Right cardiac atrium (tissue), 5 donors: Measurements from ENCODE around the gene GATA1. TPM values are rescaled to one million over a fixed set of nuclear protein-coding genes. Genes with fewer than 3 reads are reported as not detected.
"Not testable (repeated sequence)": the region's sequence is repeated elsewhere in the genome, so short reads cannot be mapped to it uniquely, and the experiment has no call there.

Experiments used
- ATAC-seq, 2 donors: fragments of 200-7000 bp; cut with Tn5 transposase; one replicate each; pipeline versions ENCODE4 v1.8.0 to v1.9.1; 2020; ENCODE audit warnings: moderate library complexity in 2 of 2, mild to moderate bottlenecking in 1 of 2
- DNase-seq, 3 donors: peaks; one replicate each; pipeline ENCODE4 v3.0.0-alpha.2; 2020
- H3K27ac ChIP-seq: one replicate; pipeline ENCODE4 v1.5.1; 2013; ENCODE audit warnings: mild to moderate bottlenecking, low read length, control low read depth, moderate library complexity
- H3K27me3 ChIP-seq: one replicate; pipeline ENCODE4 v1.6.1; 2013; ENCODE audit not compliant: control insufficient read depth, insufficient read depth
- H3K4me1 ChIP-seq: one replicate; pipeline ENCODE4 v1.6.1; 2013; ENCODE audit warnings: low read length; ENCODE audit not compliant: control insufficient read depth, insufficient read depth
- H3K4me3 ChIP-seq: one replicate; pipeline ENCODE4 v1.5.1; 2013; ENCODE audit warnings: low read length, control low read depth
- H3K9me3 ChIP-seq: one replicate; pipeline ENCODE4 v1.6.1; 2013; ENCODE audit warnings: low read length; ENCODE audit not compliant: control insufficient read depth
- WGBS: extraction: QIAGEN DNeasy Blood & Tissue Kit; methylation state at CpG from one replicate; pipeline ENCODE4 v1.1.7; 2013; 5-methylcytosine and 5-hydroxymethylcytosine counted together
- intact Hi-C, 4 donors: fragments of 100-400 bp; cut with DNase I; formaldehyde crosslinking; loops; one replicate each; pipeline versions ENCODE4 v1.11.0 to v1.14.0; 2022 to 2023
- polyA plus RNA-seq: library from polyadenylated mRNA; stranded (reverse); fragments of 200-250 nt; gene quantifications from one replicate; pipeline ENCODE4 v1.2.3, GENCODE V29; 2013
- total RNA-seq, 4 donors: library from RNA; stranded (reverse); fragmentation: NEBNext Ultra II Directional; extraction: Animal tissue kit (Norgen Biotek cat#: 25700); gene quantifications; one replicate each; pipeline ENCODE4 v1.2.1, GENCODE V29; 2021
- donor health status: healthy with polysubstance abuse.
- donor health status: DM: no; HTN: yes; CAD: no.
- donor health status: DM: no; HTN: no; CAD: no.
- donor health status: DM: no; HTN: yes; CAD: no; lungs with severe emphysema.
- donor health status: DM: yes; HTN: yes; CAD: no.

Gene GATA1
- total and polyA plus RNA-seq, 5 donors: not detected

GRCh38 chrX:48815266-48815665, 28.9 kb downstream of the GATA1 start:
- DNase-seq: no peak
- Histone ChIP-seq H3K27me3 (no peaks in the 10 kb centered on the region), H3K4me3 (no peak overlapping the region), H3K4me1 (no peaks in the 10 kb centered on the region), H3K9me3 (no peaks in the 10 kb centered on the region), H3K27ac (no peak overlapping the region)
- WGBS: 89% methylated on average over 8 of the region's 8 CpGs
- intact Hi-C loops: no loop called here
- no peak for ATAC-seq

GRCh38 chrX:48816014-48816810, 29.8 kb downstream of the GATA1 start:
- WGBS: 95% methylated on average over 18 of the region's 18 CpGs
- Histone ChIP-seq H3K4me1 (no peaks in the 10 kb centered on the region), H3K9me3 (no peaks in the 10 kb centered on the region), H3K27me3 (no peaks in the 10 kb centered on the region), H3K4me3 (no peak overlapping the region), H3K27ac (no peak overlapping the region)
- no peak for DNase-seq
- intact Hi-C loops: no loop called here
- no peak for ATAC-seq

GRCh38 chrX:48818098-48818497, 31.7 kb downstream of the GATA1 start:
- WGBS: 95% methylated on average over 16 of the region's 16 CpGs
- intact Hi-C loops: no loop called here
- no peaks in the 10 kb centered on the region for H3K4me1 ChIP-seq
- H3K9me3 ChIP-seq: no peaks in the 10 kb centered on the region
- ATAC-seq: peak in 1 of 2 donors; percentile 11
- H3K4me3 ChIP-seq: no peak overlapping the region
- H3K27ac ChIP-seq: no peak overlapping the region
- H3K27me3 ChIP-seq: no peaks in the 10 kb centered on the region
- no peak for DNase-seq

- no peak overlapping the region for H3K4me3 ChIP-seq
- 96% methylated on average over 4 of the region's 4 CpGs for WGBS
- no peak for ATAC-seq
These were observed 32.5 kb downstream of the GATA1 start for GRCh38 chrX:48818866-48819265.

GRCh38 chrX:48819394-48819793, 33.0 kb downstream of the GATA1 start:
- H3K9me3 ChIP-seq, DNase-seq, H3K27me3 ChIP-seq, ATAC-seq, H3K4me1 ChIP-seq, intact Hi-C loops, H3K4me3 ChIP-seq, H3K27ac ChIP-seq: not testable (repeated sequence)
- 88% methylated on average over 9 of the region's 9 CpGs for WGBS

More at GRCh38 chrX:48818866-48819265, 32.5 kb downstream of the GATA1 start:
- no peaks in the 10 kb centered on the region for H3K9me3 ChIP-seq
- no peaks in the 10 kb centered on the region for H3K27me3 ChIP-seq
- intact Hi-C loops: no loop called here
- no peak overlapping the region for H3K27ac ChIP-seq
- DNase-seq: no peak
- no peaks in the 10 kb centered on the region for H3K4me1 ChIP-seq

- WGBS: 70% methylated on average over 6 of the region's 6 CpGs
These were observed 36.7 kb downstream of the GATA1 start for GRCh38 chrX:48823053-48823452.

GRCh38 chrX:48824066-48824465, 37.7 kb downstream of the GATA1 start:
- H3K27me3 ChIP-seq: no peaks in the 10 kb centered on the region
- H3K4me3 ChIP-seq: no peak overlapping the region
- ATAC-seq (peak in 1 of 2 donors; percentile 33), DNase-seq (no peak)
- no peaks in the 10 kb centered on the region for H3K9me3 ChIP-seq
- intact Hi-C loops: no loop called here
- H3K27ac ChIP-seq: no peak overlapping the region
- H3K4me1 ChIP-seq: no peaks in the 10 kb centered on the region
- 93% methylated on average over 8 of the region's 8 CpGs for WGBS

More at GRCh38 chrX:48823053-48823452, 36.7 kb downstream of the GATA1 start:
- no peak overlapping the region for H3K4me3 ChIP-seq
- ATAC-seq (no peak), DNase-seq (no peak)
- no peaks in the 10 kb centered on the region for H3K27me3 ChIP-seq
- H3K27ac ChIP-seq: no peak overlapping the region
- intact Hi-C loops: no loop called here
- no peaks in the 10 kb centered on the region for H3K4me1 ChIP-seq
- H3K9me3 ChIP-seq: no peaks in the 10 kb centered on the region

- ATAC-seq (no peak), DNase-seq (no peak)
- Histone ChIP-seq H3K27ac (no peak within 1 kb of the TSS), H3K9me3 (no peaks in the 10 kb centered on the region), H3K4me3 (no peak within 1 kb of the TSS), H3K27me3 (no peaks in the 10 kb centered on the region), H3K4me1 (no peaks in the 10 kb centered on the region)
- 31% methylated on average over 62 of the region's 67 CpGs for WGBS
- intact Hi-C loops: no loop called here
These were observed 39.9 kb downstream of the GATA1 start, which contains the start of gene ERAS for GRCh38 chrX:48826135-48826875. Gene ERAS, plus strand, starts transcription at chrX:48826513. Its CDS starts 2,611 bp downstream, at chrX:48829124.

GRCh38 chrX:48826876-48827653, 40.7 kb downstream of the GATA1 start:
- Histone ChIP-seq H3K9me3 (no peaks in the 10 kb centered on the region), H3K4me3 (no peak overlapping the region), H3K4me1 (no peaks in the 10 kb centered on the region), H3K27ac (no peak overlapping the region), H3K27me3 (no peaks in the 10 kb centered on the region)
- intact Hi-C loops: no loop called here
- 19% methylated on average over 73 of the region's 73 CpGs for WGBS
- ATAC-seq (no peak), DNase-seq (no peak)

GRCh38 chrX:48827654-48827968, 41.2 kb downstream of the GATA1 start:
- no peak overlapping the region for H3K27ac ChIP-seq
- no peaks in the 10 kb centered on the region for H3K4me1 ChIP-seq
- H3K27me3 ChIP-seq: no peaks in the 10 kb centered on the region
- no peak for DNase-seq
- 47% methylated on average over 4 of the region's 4 CpGs for WGBS
- no peak overlapping the region for H3K4me3 ChIP-seq
- intact Hi-C loops: no loop called here
- H3K9me3 ChIP-seq: no peaks in the 10 kb centered on the region
- ATAC-seq: no peak
